SW 1271 (cell line): ENCODE measurements around the gene NLRP8.
"Not testable (repeated sequence)": the region's sequence is repeated elsewhere in the genome, so short reads cannot be mapped to it uniquely, and the experiment has no call there.

ENCODE experiments used
- DNase-seq, 2 experiments: peaks; one replicate each; lab custom pipeline; 2025; lab: John Stamatoyannopoulos, UW

NLRP8 gene

GRCh38 chr19:55947532-55947931 lies at the start of gene NLRP8:
Gene NLRP8 (plus strand): TSS chr19:55947832.
- no peak for DNase-seq

DNA sequence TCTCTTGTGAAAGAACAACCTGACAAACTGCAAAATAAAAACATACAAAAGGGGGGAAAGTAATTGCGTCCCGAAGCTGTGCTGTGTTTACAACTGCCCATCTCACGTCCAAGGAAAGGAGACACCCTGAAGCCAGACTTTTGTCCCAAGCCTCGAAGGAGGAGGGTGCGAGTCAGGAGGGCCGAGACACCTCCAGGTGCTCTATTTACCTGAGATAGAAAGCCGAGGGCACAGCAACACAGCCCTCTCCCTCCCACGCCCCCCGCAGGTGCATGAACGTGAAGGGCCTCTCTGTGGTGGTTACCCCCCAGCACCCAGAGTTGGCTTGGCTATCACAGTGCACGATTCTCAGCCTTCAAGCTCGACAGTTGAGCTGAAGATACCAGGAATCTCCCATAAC lies 48.7 kb upstream of the NLRP8 start:
- DNase-seq = no peak

GRCh38 chr19:55901369-55902079 lies 46.1 kb upstream of the NLRP8 start:
- no peak for DNase-seq

DNA sequence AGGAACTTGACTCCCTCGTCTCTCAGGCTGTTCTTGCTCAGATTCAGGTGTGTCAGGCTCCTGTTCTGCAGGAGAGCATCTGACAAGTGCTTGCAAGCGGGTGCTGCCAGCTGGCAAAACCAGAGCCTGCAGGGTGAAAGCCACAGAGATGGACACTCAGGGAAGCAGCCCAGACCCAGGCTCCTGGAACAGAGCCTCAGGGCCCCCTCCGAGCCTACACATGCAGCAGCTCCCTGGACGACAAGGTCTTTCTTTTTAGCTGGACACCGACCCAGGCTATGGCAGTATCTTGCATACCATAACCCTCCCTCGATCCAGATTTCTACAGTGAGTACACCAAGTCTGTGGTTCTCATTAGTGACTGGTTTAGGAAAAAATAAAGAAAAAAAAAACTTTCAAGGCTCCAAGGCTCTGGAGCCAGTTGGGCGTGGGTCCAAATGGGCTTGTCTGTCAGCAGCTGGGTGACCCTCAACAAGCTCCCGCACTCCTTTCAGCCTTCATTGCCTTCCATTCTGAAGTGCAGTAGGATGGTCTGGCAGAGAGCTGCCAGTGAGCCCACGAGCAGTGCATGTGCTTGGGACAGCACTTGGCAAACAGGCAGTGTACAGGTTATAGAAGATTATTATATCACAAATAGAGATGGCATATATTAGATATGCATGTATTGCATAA lies 45.4 kb upstream of the NLRP8 start:
- no peak for DNase-seq

GRCh38 chr19:55907286-55907685 lies 40.3 kb upstream of the NLRP8 start:
- no peak for DNase-seq

DNA sequence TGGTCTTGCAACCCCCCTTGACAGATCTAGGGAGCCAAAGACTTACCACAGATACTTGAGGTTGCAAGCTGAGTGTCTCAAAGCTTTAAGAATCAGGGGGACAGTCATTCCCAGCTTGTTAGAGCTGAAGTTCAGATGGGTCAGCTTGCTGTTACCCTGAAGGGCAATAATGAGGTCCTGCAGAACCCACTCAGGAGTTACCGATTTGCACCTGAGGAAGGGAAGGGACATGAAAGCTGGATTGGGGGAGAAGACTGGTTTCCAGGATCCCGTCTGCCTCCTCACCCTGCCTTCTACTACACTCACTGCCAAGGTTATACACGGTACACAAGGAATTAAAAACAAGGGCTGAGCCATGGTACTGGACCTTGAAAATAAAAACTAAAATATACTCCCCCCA lies 39.9 kb upstream of the NLRP8 start:
- DNase-seq = no peak

- no peak for DNase-seq
Measured at GRCh38 chr19:55909801-55910200, 37.8 kb upstream of the NLRP8 start.

DNA sequence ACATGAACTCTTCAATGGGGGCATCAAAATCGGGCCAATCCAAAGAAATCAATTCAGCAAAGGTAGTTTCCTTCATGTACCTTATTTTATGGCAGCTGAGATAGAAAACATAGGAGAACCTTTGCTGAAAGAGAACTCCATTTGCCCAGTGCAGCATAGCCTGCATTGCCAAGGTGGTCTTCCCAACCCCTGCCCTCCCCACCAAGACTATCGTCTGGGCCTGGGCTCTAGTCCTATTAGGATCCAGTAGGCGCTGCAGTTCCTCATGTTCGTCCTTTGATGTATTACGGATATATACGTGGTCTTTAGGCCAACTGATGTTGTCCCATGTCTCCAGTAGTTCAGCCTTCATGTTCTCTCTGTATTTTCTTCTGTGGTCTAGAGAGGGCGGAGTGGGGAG lies 34.7 kb upstream of the NLRP8 start:
- DNase-seq = no peak

DNA sequence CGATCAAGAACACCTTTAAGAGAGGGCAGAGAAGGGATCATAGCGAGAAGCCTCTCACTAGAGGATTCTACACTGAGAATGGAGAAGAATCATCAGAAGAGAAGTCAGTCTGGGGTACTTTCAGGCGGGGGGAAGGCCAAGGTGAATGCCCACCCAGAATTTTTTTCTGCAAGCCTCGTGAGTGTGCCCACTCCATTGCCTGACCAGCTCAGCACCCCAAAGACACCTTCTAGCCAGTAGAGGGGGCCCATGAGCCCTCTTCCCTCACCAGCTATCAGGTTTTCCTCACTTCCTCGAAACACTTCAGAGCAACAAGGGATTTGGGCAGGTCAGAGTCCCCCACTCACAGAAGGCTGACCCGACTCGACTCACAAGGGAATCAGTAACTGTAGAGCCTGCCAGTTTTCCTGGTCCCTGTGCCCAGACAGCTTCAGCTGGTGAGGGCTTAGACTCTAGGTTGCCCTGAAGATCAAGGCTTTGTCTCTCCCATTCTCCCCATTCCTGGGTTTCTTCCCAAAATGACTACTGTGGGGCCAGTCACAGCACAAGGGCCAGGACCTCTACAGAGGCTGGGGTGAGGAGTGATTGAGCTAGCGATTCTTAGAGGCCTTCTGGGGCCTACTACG lies 33.9 kb upstream of the NLRP8 start:
- no peak for DNase-seq

- no peak for DNase-seq
Measured at GRCh38 chr19:55923556-55923955, 24.1 kb upstream of the NLRP8 start.

- DNase-seq = no peak
Measured at GRCh38 chr19:55927991-55928390, 19.6 kb upstream of the NLRP8 start.

DNA sequence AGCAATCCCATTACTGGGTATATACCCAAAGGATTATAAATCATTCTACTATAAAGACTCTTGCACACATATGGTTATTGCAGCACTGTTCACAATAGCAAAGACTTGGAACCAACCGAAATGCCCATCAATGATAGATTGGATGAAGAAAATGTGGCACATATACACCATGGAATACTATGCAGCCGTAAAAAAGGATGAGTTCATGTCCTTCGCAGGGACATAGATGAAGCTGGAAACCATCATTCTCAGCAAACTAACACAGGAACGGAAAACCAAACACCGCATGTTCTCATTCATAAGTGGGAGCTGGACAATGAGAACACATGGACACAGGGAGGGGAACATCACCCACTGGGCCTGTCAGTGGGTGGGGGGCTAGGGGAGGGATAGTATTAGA lies 18.4 kb upstream of the NLRP8 start:
- DNase-seq = not testable (repeated sequence)

DNA sequence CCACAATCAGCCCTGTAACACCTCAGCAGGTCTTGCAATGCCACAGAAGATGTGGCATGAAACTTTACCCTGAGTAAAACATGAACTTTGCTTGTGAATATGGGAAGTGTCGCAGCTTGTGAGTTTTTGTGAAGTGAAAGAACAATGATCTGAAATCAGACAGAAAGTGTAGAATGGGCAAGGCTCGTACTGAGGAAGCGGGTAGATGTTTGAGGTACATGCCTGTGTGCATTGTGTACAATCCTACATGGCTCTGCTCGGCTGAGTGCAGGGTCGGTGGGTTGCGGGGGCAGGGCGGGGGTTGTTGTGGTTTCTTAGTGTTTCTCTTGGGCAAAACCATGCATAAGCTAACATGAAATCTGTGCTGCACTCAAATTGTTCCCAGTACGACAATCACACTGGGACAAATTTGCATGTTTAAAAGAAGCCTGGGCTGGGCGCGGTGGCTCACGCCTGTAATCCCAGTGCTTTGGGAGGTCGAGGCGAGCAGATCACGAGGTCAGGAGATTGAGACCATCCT lies 16.6 kb upstream of the NLRP8 start:
- DNase-seq = no peak

DNA sequence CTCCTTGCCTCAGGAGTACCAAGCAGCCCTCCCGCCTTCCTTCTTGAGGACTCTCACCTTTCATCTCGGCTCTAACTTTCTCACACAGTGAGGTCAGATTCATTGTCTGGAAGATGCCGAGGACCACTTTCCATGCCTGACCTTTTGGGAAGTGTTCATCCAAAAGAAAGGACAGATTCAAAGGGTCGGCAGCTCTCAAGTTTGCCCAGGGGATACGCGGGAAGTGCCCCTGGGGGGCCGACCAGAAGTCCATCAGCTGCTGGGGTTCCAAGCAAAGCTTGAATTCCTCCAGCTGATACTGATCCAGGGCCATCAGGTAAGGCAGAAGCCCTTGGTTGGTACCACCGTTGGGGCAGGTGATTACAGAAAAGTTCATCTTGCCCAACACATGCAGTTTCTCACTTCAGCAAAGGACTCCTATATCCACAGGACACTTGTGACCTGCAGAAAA lies 15.7 kb upstream of the NLRP8 start, which contains the start of gene NLRP13:
Gene NLRP13 (minus strand): TSS at position 401 of the 451 bp plus-strand sequence. CDS start 25 bp downstream, at position 376.
- no peak for DNase-seq

DNA sequence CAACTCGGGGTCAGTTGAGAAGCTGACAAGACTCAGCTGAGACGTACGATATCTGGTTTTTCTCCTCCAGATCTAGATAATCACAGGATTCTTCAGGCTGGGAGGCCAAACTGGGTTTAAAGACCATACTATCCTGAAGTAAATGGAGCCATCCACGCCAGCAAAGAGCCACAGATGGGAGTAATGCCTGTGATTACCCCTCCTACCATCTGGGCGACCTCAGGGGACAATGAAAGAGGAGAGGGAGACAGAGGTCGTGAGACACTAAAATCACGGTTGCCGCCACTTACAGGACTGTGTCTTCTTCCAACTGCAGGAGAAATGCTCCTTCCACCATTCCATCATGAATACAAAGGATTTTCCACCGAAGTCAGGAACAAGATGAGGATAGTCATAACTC lies 12.4 kb upstream of the NLRP8 start:
- DNase-seq = no peak

GRCh38 chr19:55939206-55939605 lies 8.4 kb upstream of the NLRP8 start:
- no peak for DNase-seq

DNA sequence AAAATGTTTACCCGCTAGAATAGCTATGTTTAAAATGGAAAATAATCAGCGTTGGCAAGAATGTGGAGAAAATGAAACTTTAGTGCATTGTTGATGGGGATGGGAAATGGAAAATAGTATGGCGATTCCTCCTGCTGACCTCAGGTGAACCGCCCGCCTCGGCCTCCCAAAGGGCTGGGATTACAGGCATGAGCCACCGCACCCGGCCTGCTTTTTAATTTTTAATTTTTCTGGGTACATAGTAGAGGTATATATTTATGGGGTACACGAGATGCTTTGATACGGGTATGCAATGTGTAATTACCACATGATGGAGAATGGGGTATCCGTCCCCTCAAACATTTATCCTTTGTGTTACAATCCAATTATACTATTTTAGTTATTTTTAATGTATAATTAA lies 7.3 kb upstream of the NLRP8 start:
- DNase-seq = no peak

- not testable (repeated sequence) for DNase-seq
Measured at GRCh38 chr19:55950566-55950965, 2.9 kb downstream of the NLRP8 start.

- DNase-seq = no peak
Measured at GRCh38 chr19:55956431-55956830, 8.8 kb downstream of the NLRP8 start.

DNA sequence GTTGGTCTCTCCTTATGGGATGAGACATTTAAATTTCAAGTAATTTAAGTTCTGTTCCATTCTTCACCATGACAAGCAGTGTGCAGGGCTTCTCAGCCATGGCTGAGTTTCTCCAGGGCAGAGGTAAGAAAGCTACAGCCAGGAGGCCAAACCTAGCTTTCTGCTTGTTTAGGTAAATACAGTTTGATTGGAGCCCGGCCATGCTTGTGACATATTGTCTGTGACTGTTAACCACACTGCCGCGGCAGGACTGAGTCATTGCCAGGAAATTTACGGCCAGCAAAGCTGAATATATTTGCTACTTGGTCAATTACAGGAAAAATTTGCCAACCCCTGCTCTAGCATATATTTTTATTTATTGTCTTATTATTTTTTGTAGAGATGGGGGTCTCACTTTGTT lies 10.7 kb downstream of the NLRP8 start:
- peak in 1 of 2 experiments; percentile 7 for DNase-seq

DNA sequence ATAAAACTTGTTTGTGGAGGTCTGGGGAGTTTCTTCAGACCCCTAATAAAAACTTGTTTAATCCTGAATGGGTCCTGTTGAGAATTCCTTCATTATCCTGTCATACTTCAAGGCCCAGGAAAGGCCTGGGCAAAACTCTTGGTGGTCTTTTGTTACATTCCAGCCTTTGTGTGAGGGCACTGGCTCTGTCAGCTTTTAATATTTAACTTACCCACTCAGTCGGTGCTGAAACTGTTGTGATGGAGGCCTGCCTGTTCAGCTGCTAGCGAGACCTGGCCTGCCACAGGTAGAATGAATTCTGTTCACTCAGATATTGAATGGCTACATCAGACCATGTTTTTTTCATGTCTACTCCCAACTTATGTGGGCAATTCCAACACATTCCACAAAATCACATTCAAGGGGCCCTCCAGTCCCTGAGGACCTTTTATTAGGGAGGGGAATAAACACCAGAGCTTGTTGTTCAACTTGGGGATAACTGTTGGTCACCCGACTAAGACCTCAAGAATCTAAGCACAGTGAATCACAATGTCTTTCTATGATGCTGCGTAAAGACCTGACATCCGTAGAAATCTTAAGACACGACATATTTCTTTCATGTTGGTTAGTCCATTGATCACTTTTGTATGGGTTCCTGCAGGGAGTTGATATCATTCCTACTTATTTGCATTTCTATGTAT lies 12.5 kb downstream of the NLRP8 start:
- DNase-seq = no peak

DNA sequence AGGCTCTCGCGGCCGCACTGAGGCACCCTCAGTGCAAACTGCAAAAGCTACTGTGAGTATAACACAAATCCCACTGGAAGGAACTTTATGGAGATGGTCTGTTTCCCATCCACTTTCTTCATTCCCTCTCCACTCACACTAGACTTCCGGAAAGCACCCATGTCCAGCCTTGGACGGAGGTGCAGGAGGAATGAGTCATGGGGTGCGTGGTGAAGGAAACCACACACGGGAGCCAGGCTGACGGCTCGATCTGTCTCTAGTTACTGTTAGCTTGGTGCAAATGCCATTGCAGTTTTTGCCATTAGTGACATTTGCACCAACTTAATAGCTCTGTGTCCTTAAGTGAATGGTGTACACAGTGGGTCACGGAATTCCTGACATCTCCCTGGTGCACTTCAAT lies 14.6 kb downstream of the NLRP8 start:
- DNase-seq = no peak
